Measurements from ENCODE around the gene ZNF334.

ZNF334 gene

DNA sequence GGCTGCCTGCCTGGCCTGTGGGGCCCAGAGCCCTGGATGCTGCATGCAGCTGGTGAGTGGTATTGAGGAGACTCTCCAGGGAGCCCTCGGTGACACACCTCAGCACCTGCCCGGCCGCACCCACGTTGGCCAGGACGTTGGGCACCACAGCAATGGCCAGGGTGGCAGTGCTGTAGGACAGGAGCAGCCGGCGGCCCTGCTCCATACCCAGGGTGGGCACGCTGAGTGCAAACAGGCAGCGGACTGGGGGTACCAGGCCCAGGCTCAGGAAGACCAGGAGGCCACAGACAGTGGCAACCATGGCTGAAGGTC, 32.4 kb upstream of the ZNF334 start:
- no peak for DNase-seq (ENCODE audit: low spot score)

GRCh38 chr20:46545077-46545826, 31.9 kb upstream of the ZNF334 start:
- DNase-seq (ENCODE audit: low spot score) = no peak

- no peak for DNase-seq (ENCODE audit: low spot score)
Observed at GRCh38 chr20:46544576-46544975, 31.2 kb upstream of the ZNF334 start.

GRCh38 chr20:46543959-46544358, 30.6 kb upstream of the ZNF334 start:
- no peak for DNase-seq (ENCODE audit: low spot score)

- DNase-seq (ENCODE audit: low spot score) = no peak
Observed at GRCh38 chr20:46543033-46543432, 29.7 kb upstream of the ZNF334 start.

DNA sequence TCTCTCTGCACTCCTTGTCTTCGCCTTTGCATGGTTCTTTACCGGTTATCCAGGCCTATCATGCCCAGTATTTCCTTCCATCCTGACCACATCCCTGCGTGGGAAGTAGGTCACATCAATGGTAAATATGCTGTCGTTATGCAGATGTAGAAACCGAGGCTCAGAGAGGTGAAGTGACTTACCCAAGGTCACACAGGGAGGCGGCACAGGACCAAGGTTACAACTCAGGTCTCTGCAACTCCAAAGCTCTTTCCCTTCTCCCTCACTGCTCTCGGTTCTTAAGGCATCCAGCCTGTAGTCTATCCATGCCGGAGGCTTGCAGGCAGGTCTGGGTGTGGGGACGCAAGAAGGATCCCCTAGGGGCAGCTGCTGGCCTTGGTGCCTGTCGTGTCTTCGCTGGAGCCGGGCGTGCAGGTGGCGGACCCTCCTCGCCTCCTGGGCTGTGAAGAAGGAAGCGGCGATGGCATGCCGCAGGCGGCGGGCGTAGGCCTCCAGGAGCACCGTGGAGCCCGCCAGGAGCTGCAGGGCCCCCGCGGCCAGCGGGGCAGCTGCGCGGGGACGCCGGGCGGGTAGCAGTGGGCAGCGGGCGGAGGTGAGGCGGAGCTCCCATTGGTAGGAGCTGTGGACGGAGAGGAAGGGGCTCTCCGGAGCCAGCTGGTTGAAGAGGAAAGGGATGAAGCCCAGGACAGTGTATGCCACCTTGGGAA, 28.0 kb upstream of the ZNF334 start:
- DNase-seq (ENCODE audit: low spot score) = no peak

- DNase-seq (ENCODE audit: low spot score) = no peak
Observed at GRCh38 chr20:46539113-46539512, 25.8 kb upstream of the ZNF334 start.

DNA sequence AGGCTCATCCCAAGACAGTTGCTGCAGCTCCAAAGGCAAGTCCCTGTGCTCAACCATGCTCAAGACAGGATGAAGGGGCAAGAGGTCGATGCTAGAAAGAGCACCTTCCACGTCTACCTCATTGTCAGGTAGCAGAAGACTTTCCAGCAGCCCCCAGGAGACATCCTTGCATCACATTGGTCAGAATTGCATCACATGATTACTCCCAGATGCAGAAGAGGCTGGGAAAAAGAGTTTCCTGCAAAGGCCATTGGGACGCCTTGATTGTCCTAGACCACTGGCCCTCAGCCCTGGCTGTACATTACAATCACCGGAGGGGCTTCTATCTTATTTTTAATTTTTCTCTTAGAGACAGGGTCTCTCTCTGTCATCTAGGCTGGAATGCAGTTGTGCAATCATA, 17.3 kb upstream of the ZNF334 start:
- DNase-seq (ENCODE audit: low spot score) = no peak

DNA sequence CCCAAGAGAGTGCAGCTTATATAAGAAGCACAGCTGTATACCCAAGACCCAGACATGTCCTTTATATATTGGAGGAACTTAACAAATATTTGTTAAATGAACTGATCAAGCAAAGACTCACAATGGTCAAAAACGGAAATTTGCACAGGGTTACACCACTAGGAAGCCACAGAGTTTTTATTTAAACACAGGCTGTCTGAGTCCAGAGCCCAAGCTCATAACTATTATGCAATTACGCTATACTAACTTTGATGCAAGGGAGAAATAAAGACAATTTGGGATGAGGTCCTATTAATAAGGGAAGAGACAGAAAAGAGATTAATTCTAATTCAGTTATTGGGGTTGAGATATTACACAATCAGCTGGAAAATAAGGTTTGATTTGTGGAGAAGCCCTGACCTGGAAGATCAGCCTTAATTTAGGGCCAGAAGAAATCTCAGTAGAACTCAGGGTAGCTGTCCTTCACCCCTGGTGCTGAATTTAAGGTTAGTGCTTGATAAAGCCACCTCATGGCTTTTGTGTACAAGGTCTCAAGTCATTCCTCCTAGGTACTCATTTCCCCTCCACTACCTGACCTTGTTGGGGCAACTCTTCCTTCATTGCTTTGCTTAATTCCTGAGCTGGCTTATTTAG, 10.5 kb upstream of the ZNF334 start:
- DNase-seq (ENCODE audit: low spot score) = no peak

DNA sequence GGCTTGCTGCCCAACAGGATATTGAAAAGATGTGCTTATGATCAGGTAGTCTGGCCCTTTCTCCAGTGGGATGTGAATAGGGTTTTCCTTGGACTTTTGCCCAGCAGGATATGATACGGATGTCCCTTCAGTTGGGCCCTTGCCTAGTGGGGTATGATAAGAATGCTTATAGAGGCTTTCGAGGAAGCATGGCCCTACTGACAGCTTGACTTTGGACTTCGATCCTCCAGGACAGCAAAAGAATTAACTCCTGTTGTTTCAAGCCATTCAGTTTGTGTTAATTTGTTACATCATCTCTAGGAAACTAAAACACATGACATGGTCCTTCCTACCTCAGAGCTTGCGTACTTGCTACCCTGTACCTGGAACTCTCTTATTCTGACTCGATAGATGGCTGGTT, 9.7 kb upstream of the ZNF334 start:
- no peak for DNase-seq (ENCODE audit: low spot score)

GRCh38 chr20:46520976-46521579, 7.7 kb upstream of the ZNF334 start:
- peak; percentile 75 for DNase-seq (ENCODE audit: low spot score)

DNA sequence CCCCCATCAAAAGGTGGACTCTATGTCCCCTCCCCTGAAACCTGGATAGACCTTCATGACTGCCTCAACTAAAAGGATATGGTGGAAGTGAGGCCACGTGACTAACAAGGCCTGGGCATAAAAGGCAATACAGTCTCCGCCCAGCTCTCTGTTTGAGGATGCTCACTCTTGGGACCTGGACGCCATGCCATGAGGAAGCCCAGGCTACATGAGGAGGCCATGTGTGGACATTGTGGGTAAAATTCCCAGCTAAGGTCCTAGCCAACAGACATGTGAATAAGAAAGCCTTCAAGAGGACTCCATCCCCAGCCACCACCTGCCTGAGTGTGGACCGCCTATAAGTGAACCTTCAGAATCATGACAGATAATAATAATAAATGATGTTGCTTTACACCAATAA, 7.2 kb upstream of the ZNF334 start:
- no peak for DNase-seq (ENCODE audit: low spot score)

GRCh38 chr20:46519471-46520068, 6.2 kb upstream of the ZNF334 start:
- no peak for DNase-seq (ENCODE audit: low spot score)

GRCh38 chr20:46509523-46509922, 3.8 kb downstream of the ZNF334 start:
- no peak for DNase-seq (ENCODE audit: low spot score)

- DNase-seq (ENCODE audit: low spot score) = no peak
Observed at GRCh38 chr20:46507760-46508407, 5.5 kb downstream of the ZNF334 start.

GRCh38 chr20:46505506-46505905, 7.9 kb downstream of the ZNF334 start:
- no peak for DNase-seq (ENCODE audit: low spot score)

DNA sequence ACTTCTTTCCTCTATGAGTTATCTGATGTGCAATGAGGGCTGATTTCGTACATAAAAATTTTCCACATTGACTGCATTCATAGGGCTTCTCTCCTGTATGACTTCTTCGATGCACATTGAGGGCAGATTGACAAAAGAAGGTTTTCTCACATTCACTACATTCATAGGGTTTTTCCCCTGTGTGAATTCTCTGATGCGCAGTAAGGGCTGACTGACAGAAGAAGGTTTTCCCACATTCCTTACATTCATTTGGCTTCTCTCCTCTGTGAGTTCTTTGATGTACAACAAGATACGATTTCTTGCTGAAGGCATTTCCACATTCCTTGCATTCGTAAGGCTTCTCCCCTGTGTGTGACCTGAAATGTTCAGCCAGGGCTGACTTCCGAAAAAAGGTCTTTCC, 11.4 kb downstream of the ZNF334 start:
- DNase-seq (ENCODE audit: low spot score) = no peak

GRCh38 chr20:46501337-46501942, 11.9 kb downstream of the ZNF334 start:
- DNase-seq (ENCODE audit: low spot score) = no peak

GRCh38 chr20:46494077-46494476, 19.3 kb downstream of the ZNF334 start:
- DNase-seq (ENCODE audit: low spot score) = no peak

DNA sequence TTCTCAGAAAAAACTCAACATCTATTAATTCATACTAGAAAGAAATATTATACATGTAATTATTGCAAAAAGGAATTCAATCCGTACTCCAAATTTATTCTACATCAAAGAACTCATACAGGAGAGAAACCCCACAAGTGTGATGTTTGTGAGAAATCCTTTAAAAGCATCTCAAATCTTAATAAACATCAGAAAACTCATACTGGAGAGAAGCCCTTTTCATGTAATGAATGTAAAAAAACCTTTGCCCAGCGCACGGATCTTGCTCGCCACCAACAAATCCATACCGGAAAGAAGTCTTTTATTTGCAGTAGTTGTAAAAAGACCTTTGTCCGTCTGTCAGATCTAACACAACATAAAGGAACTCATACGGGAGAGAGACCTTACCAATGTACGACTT, 22.0 kb downstream of the ZNF334 start:
- DNase-seq (ENCODE audit: low spot score) = no peak

GRCh38 chr20:46488451-46488850, 24.9 kb downstream of the ZNF334 start:
- DNase-seq (ENCODE audit: low spot score) = no peak

- DNase-seq (ENCODE audit: low spot score) = no peak
Observed at GRCh38 chr20:46487628-46488027, 25.7 kb downstream of the ZNF334 start.
